GM10847 (cell line): Measurements from ENCODE around the gene LCLAT1.

ENCODE experiments used
- POLR2A ChIP-seq: IDR thresholded peaks from 2 replicates; pipeline ENCODE4 v1.6.1; 2011; ENCODE audit not compliant: insufficient read length; ENCODE audit errors: extremely low read depth

LCLAT1 gene

DNA sequence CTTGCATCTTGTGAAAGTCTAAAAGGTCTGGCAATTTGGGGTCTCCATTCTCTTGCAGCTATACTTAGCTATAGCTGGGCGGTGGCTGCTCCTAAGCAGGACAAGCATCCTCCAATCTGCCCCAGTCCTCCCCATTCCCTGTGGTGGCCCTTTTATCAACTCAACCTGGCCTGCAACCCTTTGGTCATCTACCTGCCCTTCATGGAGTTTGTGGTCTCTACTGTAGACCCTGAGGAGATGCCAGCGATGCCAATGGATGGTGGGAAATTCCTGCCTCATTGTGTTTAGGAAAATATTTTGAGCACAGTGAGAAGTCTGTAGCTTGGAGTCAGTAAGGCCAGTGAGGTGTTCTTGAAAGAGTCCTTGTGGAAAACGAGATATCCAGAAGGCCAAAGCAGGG, 216.8 kb downstream of the LCLAT1 start:
- no peak for TF ChIP-seq POLR2A

DNA sequence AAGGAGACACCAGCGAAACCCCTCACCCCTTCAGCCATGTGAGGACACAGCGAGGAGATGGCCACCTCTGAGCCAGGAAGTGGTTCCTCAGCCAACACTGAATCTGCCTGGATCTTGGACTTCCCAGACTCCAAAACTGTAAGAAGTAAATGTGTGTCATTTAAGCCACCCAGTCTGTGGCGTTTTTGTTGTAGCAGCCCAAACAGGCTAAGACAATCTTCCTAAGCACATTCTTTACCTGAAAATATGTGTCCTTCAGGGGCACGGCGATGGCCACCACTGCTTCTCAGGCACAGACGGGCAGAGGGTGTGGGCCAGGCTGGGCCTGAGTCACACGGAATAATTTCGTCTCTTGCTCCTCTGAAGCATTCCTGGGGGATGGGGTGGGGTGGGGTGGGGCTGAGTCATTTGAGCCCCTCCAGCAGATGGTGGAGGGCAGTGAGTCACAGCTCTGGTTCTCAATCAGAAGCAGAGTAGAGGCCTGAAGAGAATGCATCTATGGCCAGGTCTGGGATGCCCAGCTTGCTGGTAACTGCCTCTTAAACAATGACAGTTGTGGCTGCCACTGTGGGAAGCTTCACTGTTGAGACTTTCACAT, 217.8 kb downstream of the LCLAT1 start:
- no peak for TF ChIP-seq POLR2A

DNA sequence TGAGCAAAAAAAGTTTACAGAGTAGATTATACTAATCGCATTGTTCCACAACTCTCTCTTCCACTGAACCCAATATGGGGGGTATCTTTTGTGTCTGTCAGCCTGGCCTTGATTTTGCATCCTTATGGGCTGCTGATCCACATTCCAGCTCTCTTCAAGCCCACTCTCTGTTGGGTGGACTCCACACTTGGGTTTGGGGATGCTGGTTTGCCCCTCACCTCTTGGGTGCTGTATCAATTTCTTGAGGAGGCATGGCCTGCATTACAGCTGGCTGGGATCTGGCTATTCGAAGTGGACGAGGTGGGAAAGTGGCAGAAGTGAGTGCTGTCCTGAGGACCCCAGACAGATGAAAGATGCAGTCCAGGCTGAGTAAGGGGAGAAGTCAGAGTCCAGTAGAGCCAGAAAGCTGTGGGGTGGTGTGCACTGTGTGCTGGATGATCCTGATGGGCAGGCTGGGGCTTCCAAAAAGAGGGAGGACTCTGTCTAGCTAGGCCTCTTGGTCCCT, 218.8 kb downstream of the LCLAT1 start:
- TF ChIP-seq POLR2A = no peak

DNA sequence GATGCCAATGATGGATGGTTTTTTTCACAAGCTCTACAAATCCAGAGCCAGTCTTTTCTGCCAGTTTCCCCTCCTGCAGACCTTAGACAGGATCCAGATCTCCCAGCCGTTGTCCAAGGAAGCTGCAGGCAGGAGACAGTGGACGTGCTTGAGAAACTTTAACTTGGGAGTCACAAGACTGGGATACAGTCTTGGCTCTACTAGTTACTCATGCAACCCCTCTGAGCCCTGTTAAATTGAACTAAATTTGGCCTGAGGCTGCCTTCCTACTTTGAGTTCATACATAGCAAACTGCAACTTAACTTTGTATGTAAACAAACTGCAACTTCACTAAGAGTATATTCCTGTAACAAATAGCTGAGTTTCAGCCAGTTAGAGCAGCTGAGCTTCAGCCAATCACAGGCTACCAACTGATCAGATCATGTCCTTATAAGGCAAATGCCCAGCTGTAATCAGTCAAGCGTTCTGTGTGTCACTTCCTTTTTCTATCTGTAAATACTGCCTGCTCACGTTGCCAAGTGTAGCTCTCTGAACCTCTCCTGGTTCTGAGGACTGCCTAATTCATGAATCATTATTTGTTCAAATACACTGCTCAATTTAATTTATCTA, 219.3 kb downstream of the LCLAT1 start:
- no peak for TF ChIP-seq POLR2A

DNA sequence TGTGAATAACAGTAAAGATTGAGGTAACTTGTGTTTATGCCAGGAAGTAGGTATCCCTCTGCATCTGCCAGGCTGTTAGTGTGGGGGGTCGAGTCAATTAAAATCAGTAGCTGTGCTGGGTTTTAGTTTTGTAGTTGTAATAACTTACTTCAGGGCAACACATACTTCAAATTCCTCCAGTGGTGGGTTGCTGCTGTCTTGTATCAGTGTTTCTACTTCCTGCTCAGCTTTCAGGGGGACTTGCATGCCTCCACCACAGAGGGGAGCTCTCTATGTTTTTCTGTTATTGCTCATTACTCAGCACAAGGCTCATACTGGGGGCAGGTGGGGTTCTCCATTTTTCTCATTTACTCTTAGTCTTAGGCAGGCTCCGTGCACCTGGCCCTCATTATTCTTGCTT, 223.4 kb downstream of the LCLAT1 start:
- TF ChIP-seq POLR2A = no peak

DNA sequence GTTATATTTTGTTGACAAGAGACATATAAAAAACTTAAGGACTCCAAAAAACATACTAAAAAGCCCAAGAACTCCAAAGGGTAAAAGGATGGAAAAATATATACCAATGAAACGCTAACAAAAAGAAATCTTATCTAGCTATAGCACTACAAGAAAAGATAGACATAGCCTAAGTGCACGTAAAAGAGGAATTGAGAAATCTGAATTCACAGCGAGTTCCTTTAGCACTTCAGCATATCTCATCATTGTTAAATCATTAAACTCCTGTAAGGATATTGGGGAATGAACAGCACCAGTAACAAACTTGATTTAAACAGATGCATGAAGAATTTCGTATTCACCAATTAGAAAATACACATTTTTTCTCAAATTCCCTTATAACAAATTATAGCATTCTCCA, 226.1 kb downstream of the LCLAT1 start:
- TF ChIP-seq POLR2A = no peak

DNA sequence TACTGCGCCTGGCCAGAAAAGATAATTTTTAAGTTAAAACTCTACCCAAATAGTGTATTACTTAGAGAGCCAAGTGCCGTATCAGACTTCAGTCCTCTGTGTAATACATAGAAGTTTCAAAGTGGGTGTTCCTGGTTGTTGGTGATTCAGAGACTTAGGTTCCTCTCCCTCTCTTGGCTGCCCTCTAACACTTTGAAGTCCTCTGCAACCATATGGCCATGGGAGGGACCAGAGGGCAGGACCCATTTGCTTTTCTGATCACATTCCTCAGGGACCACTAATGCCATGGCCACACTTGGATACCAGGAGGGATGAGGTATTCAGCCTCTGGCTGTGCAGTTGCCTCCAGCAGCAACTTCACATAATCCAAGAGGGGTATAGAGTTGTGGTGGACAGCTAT, 228.7 kb downstream of the LCLAT1 start:
- TF ChIP-seq POLR2A = no peak

DNA sequence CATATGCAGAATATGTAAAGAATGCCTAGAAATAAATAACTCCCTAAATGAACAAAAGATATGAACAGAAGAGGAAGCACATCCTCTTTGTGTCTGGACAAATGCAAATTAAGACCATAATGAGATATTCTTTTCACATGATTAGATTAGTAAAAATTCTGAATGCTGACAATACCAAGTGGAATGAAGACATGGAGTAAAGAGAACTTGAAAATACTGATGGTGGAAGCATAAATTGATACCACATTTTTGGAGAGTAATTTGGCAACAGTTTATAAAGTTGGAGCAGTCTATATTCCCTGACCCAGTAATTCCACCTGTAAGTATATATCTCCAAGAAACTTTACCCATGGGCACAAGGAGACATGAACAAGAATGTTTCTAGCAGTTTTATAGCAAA, 230.2 kb downstream of the LCLAT1 start:
- TF ChIP-seq POLR2A = no peak

DNA sequence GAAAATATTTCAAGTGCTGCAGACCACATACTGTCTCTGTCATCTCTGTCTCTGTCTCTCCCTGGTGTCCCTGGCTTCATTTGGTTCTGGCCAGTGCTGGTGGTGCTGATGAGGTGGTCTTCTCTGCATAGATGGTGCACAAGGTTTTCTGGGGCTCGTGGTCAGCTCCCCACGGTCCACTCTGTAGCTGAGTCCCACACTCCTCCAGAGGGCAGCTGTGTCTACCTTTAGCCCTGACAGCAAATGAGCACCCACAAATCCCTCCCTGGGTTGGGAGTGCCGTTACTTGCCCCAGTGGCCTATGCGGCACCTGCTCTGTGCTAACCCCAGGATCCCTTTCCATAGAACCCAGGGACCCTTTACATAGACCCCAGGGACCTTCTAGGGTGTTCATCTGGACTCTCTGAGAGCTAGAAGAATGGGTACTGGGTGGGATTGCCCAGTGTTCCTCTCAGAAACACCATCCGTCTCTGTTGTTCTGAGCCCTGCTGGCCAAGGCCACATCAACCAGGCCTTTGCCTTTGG, 230.9 kb downstream of the LCLAT1 start:
- no peak for TF ChIP-seq POLR2A

DNA sequence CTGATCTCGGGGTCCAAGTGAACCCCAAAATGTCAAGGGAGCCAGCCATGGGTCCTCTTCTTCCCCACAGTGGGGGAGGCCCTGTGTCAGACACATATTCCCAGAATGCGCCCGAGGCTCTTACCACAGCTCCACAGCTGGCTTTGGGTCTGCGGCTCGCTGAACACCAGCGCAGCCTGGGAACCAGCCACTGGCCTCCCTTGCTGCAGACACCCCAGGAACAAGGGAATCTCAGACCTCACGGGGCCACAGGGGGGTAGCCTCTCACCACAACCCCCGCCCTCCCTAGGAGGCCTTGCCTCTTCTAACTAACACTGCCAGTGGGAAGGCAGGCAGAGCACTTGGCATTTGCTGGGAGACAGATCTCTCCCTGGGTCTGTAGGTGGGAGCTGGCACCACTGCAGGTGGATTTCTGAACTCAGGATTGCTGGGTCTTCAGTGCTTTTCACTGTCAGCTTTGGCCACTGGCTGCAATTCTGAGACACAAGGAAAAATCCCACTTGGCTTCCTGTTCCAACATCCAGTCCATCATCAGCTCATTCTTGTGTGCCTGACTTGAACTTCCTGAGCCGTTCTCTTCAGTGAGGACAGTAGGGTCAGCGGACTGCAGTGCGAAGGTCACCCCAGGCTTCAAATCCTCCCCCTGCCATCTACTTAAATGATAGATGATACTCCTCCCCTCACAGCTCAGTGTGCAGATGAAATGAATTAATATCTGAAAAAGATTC, 231.5 kb downstream of the LCLAT1 start:
- TF ChIP-seq POLR2A = no peak

DNA sequence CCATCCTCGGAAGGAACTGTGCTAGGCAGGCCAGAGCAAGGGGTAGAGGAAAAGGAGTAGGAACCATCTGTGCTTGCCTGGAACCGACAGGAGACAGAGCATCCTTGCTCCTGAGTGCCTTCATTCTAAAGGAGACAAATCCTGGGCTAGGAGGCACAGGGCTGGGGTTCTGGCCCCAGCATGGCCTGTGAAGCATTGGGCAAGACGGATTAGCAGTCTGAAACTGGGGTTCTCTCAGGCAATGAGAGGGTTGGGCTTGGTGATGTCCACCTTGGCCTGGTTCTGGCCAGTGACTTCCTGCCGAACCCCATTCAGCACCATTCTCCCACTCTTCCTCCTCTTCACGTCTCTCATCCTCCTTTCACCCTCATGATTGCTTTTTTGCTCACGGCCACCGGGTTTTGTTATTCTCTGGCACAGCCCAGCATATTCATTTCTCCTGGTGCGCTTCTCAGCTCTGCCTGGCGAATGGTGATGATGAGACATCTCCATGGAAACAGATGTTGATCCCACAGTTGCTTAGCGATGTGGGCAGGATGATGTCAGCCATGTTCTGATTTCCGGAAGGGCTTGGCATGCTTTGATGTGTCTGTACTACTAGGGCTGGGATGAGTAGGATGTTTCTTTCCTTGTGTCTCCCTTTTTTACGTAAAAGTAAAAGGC, 232.5 kb downstream of the LCLAT1 start:
- TF ChIP-seq POLR2A = no peak

DNA sequence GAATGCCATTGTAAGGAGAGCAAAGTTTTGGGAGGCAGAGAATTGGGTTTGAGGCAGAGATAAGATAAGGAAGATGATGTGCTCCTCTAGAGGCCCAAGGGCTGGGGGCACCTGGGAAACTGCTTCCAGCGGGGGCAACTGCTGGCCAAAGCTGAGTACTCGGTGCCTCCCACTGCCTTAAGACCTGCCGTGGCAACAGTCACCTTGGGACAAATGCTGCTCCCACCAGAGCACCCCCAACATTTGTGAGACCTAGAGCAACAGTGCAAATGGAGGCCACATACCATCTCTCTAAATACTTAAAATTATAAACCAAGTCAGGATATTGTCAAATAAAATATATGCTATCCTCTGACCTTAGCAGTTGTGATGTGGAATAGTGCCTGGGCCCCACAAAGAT, 233.1 kb downstream of the LCLAT1 start:
- TF ChIP-seq POLR2A = no peak

DNA sequence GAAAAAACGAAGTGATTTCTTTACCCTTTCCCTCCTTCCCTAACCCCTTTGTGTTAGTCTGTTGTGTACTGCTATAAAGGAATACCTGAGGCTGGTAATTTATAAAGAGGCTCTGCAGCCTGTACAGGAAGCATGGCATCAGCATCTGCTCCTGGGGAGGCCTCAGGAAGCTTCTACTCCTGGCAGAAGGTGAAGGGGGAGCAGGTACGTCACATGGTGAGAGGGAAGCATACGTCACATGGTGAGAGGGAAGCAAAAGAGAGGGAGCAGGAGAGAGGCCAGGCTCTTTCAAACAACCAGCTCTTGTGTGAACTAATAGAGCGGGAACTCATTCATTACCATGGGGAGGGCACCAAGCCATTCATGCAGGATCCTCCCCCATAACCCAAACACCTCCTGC, 234.0 kb downstream of the LCLAT1 start:
- no peak for TF ChIP-seq POLR2A

DNA sequence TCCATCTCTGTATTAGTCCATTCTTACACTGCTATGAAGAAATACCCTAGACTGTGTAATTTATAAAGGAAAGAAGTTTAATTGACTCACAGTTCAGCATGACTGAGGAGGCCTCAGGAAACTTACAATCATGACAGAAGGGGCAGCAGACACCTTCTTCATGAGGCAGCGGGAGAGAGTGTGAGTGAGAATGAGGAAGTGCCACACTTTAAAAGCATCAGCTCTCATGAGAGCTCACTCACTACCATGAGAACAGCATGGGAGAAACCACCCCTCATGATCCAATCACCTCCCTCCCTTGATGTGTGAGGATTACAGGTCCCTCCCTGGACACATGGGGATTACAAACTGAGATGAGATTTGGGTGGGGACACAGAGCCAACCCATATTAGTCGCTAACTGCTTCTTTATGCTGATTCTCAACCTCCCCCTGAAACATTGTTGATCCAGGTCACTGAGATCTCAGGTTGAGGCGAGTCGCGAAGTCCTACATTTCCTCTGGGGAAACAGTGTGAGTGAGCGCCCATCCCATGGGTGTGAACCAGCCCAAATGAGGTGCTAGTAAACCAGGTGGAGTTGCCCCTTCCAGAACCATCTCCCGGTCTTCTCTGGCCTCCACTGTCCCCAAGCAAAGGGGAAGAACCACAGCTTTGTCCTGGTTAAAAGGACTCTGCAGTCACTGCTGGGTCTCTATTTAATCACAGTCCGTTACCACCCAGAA, 236.3 kb downstream of the LCLAT1 start:
- no peak for TF ChIP-seq POLR2A

DNA sequence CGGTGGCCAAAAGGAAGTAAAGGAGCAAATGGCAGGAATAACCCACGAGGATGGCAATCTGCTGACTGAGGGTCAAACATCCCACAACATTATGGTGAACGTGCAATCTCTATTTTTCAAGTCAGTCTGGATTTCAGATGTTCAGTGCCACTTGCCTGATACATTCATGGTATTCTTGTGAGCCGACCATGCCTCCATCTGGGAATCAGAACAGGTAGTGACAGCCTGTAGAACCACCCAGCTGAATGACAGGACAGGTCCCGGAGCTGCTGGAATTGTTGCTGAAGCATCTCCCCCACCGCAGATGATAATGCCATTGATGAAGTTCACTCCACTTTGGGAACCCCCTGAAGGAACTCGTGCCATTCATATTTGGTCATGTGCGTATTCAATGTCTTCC, 237.0 kb downstream of the LCLAT1 start:
- TF ChIP-seq POLR2A = no peak
